Renal pelvis (tissue), 4 donors: ENCODE data around the gene SPSB3. TPM values are rescaled to one million over a fixed set of nuclear protein-coding genes. Genes with fewer than 3 reads are reported as not detected.

Source experiments
- DNase-seq: peaks from one replicate; pipeline ENCODE4 v3.0.0-alpha.2; 2013
- polyA plus RNA-seq, 3 donors: library from polyadenylated mRNA; unstranded; fragments of 120-200 nt; gene quantifications; one replicate each; pipeline ENCODE4 v1.2.1, GENCODE V29; 2013; ENCODE audit not compliant: insufficient read length in 3 of 3

Gene SPSB3
- polyA plus RNA-seq, 3 donors = 45.1 to 53.2 (median 52.4) TPM

GRCh38 chr16:1792836-1793577, 10.6 kb upstream of the SPSB3 start:
- no peak for DNase-seq

- DNase-seq = no peak
Measured at GRCh38 chr16:1791943-1792812, 9.8 kb upstream of the SPSB3 start.

GRCh38 chr16:1791256-1791942, 9.0 kb upstream of the SPSB3 start:
- DNase-seq = no peak

GRCh38 chr16:1790611-1791255, 8.4 kb upstream of the SPSB3 start:
- no peak for DNase-seq

GRCh38 chr16:1790261-1790610, 7.9 kb upstream of the SPSB3 start:
- no peak for DNase-seq

- DNase-seq = no peak
Measured at GRCh38 chr16:1789643-1790045, 7.3 kb upstream of the SPSB3 start.

- DNase-seq = no peak
Measured at GRCh38 chr16:1788708-1789100, 6.3 kb upstream of the SPSB3 start.

GRCh38 chr16:1788095-1788707, 5.8 kb upstream of the SPSB3 start:
- DNase-seq = no peak

GRCh38 chr16:1787322-1788094, 5.1 kb upstream of the SPSB3 start:
- no peak for DNase-seq

- DNase-seq = no peak
Measured at GRCh38 chr16:1787056-1787321, 4.6 kb upstream of the SPSB3 start.

GRCh38 chr16:1786242-1787055, 4.1 kb upstream of the SPSB3 start:
- DNase-seq = no peak

GRCh38 chr16:1785846-1786170, 3.4 kb upstream of the SPSB3 start:
- no peak for DNase-seq

GRCh38 chr16:1784977-1785845, 2.8 kb upstream of the SPSB3 start:
- no peak for DNase-seq

- DNase-seq = no peak
Measured at GRCh38 chr16:1781758-1782407, 488 bp downstream of the SPSB3 start.

- DNase-seq = no peak
Measured at GRCh38 chr16:1781254-1781653, 1.1 kb downstream of the SPSB3 start.

- no peak for DNase-seq
Measured at GRCh38 chr16:1780677-1781072, 1.7 kb downstream of the SPSB3 start.

- no peak for DNase-seq
Measured at GRCh38 chr16:1779741-1780676, 2.4 kb downstream of the SPSB3 start.

GRCh38 chr16:1779234-1779701, 3.1 kb downstream of the SPSB3 start:
- DNase-seq = no peak
